Lower leg skin (tissue), 4 donors: Measurements from ENCODE around the gene REM2. TPM values are rescaled to one million over a fixed set of nuclear protein-coding genes. Genes with fewer than 3 reads are reported as not detected.

ENCODE experiments used
- DNase-seq, 2 donors: peaks; one replicate each; pipeline ENCODE4 v3.0.0-alpha.2; 2019; ENCODE audit warnings: low spot score in 2 of 2
- H3K4me3 ChIP-seq: fragments of 200-600 bp; sonication (generic); 2 replicates; pipeline ENCODE4 v1.5.1; 2017; ENCODE audit warnings: mild to moderate bottlenecking, low read depth; ENCODE audit not compliant: poor library complexity, severe bottlenecking
- POLR2A ChIP-seq, 2 donors: fragments of 450-650 bp; IDR thresholded peaks; one replicate each; pipeline ENCODE4 v1.6.1; 2016 to 2017; ENCODE audit warnings: antibody characterized with exemption in 2 of 2, mild to moderate bottlenecking in 1 of 2, moderate library complexity in 1 of 2
- WGBS, 2 donors: methylation state at CpG; one replicate each; pipeline ENCODE4 v1.1.5; 2018; 5-methylcytosine and 5-hydroxymethylcytosine counted together
- intact Hi-C: fragments of 100-400 bp; cut with DNase I; formaldehyde crosslinking; loops from one replicate; pipeline ENCODE4 v1.15.0; 2023; ENCODE audit warnings: low total_unique reads
- total RNA-seq, 4 donors: library from RNA; depleted of rRNA; stranded (reverse); fragments of >200 nt; gene quantifications; one replicate each; pipeline ENCODE4 v1.1.0, GENCODE V29; 2016
- TF ChIP-seq, protein P1 (sequence below), 3 donors: fragments of 450-650 bp; IDR thresholded peaks; one replicate each; pipeline ENCODE4 v1.5.1; 2016; ENCODE audit warnings: antibody characterized with exemption in 3 of 3, mild to moderate bottlenecking in 3 of 3, moderate library complexity in 2 of 3

The REM2 gene
- total RNA-seq, 4 donors from 2014 or later = 0.52 to 2.5 (median 1.5) TPM

DNA sequence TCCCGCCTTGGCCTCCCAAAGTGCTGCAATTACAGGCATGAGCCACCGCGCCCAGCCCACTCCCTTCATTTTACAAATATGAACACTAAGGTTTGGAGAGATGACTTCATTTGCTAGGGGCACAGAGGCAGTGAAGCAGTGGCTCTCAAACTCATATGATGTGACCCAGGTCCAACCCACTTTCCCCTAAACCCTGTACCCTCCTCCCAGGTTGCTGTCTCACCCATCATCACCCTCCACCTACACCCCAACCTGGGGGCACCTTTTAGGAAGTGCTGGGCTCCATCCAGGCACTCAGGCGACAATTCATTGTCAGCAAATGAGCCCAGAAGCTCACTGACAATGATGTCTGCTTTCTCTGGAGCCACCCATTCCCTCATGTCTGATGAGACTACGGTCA, 40.7 kb downstream of the REM2 start:
- 96 to 98% methylated on average over 5 of the region's 5 CpGs for WGBS, 2 donors
- TF ChIP-seq POLR2A (IDR thresholded peaks at IDR 0.05) = no peak
- TF ChIP-seq, protein P1, sequence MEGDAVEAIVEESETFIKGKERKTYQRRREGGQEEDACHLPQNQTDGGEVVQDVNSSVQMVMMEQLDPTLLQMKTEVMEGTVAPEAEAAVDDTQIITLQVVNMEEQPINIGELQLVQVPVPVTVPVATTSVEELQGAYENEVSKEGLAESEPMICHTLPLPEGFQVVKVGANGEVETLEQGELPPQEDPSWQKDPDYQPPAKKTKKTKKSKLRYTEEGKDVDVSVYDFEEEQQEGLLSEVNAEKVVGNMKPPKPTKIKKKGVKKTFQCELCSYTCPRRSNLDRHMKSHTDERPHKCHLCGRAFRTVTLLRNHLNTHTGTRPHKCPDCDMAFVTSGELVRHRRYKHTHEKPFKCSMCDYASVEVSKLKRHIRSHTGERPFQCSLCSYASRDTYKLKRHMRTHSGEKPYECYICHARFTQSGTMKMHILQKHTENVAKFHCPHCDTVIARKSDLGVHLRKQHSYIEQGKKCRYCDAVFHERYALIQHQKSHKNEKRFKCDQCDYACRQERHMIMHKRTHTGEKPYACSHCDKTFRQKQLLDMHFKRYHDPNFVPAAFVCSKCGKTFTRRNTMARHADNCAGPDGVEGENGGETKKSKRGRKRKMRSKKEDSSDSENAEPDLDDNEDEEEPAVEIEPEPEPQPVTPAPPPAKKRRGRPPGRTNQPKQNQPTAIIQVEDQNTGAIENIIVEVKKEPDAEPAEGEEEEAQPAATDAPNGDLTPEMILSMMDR (IDR thresholded peaks at IDR 0.05) = no peak
- intact Hi-C loops = no loop called here
- DNase-seq = no peak
- no peak overlapping the region for H3K4me3 ChIP-seq

DNA sequence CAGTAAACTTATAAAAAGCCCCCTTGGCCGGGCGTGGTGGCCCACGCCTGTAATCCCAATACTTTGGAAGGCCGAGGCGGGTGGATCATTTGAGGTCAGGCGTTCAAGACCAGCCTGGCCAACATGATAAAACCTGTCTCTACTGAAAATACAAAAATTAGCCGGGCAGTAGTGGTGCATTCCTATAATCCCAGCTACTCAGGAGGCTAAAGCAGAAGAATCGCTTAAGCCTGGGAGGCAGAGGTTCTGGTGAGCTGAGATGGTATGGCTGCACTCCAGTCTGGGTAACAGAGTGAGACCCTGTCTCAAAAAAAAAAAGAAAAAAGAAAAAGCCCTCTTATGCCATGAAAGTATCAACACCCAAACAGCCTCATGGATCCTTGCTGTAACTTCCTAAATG, 42.5 kb downstream of the REM2 start:
- no peak overlapping the region for H3K4me3 ChIP-seq
- intact Hi-C loops = no loop called here
- no peak for DNase-seq
- 96 to 97% methylated on average over 8 of the region's 8 CpGs for WGBS, 2 donors
- no peak for TF ChIP-seq POLR2A (IDR thresholded peaks at IDR 0.05)
- TF ChIP-seq, protein P1 (IDR thresholded peaks at IDR 0.05) = no peak

DNA sequence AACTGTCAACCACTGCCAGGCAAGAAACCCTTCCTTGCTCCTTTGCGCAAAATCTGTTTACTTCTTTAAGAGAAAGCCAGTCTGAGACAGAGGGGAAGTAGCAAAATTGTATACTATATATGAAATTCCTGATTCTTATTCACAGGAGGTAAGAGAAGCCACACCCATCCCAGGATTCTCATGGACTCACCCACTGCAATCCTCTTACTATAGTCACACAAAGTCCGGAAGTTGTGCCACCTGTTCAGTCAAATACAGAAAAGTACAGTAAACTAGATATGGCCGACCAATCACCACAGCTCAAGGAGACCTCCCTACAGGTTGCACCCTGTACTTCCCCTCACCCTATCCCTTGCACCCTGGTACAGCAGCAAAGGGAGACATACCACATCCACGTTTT, 43.3 kb downstream of the REM2 start:
- no peak overlapping the region for H3K4me3 ChIP-seq
- DNase-seq = no peak
- 77 to 84% methylated on average over 4 of the region's 4 CpGs for WGBS, 2 donors
- intact Hi-C loops = no loop called here
- TF ChIP-seq, protein P1 (IDR thresholded peaks at IDR 0.05) = no peak
- TF ChIP-seq POLR2A (IDR thresholded peaks at IDR 0.05) = no peak

DNA sequence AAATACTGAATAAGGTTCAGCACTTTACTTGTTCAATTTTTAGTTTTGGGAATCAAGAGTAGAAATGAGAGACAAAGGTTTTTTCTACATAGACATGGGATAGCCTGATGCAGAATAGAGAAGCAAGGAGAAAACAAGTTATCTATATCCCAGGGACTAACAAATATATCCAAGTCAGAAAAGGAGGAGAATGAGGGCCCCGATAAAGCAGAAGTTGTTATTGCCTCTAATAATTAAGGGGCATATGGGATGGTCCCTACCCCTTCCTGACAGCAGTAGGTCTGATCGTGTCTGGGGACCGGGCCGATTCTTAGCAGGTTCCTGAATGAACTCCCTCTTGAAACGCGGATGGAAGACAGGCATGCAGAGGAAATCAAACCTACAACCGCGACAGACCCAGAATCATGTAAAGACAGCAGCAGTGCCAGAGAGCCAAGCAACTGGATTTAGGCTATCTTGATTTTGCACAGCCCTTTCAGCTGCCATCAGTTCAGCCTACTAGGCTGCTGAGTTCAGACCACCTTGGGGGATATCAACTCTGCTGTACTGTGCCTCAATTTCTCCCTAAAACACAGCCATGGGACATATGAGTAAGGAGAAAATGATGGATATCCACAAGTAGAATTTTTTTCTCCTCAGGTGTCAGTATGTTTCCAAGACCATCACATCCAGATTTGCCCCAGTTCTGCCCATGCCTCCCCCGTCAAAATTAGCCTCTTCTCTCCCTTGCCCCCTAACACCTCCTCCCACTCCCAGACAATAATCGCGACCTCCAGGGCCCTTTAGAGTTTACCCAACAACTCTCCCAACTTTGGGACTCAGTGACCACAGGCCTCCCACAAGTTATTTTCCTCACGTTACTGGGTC, 45.4 kb downstream of the REM2 start:
- intact Hi-C loops = no loop called here
- no peak for DNase-seq
- H3K4me3 ChIP-seq = peak overlapping the region; percentile 94
- WGBS, 2 donors = 9% methylated on average over 12 of the region's 12 CpGs
- TF ChIP-seq, protein P1 (IDR thresholded peaks at IDR 0.05) = no peak
- TF ChIP-seq POLR2A (IDR thresholded peaks at IDR 0.05) = no peak

DNA sequence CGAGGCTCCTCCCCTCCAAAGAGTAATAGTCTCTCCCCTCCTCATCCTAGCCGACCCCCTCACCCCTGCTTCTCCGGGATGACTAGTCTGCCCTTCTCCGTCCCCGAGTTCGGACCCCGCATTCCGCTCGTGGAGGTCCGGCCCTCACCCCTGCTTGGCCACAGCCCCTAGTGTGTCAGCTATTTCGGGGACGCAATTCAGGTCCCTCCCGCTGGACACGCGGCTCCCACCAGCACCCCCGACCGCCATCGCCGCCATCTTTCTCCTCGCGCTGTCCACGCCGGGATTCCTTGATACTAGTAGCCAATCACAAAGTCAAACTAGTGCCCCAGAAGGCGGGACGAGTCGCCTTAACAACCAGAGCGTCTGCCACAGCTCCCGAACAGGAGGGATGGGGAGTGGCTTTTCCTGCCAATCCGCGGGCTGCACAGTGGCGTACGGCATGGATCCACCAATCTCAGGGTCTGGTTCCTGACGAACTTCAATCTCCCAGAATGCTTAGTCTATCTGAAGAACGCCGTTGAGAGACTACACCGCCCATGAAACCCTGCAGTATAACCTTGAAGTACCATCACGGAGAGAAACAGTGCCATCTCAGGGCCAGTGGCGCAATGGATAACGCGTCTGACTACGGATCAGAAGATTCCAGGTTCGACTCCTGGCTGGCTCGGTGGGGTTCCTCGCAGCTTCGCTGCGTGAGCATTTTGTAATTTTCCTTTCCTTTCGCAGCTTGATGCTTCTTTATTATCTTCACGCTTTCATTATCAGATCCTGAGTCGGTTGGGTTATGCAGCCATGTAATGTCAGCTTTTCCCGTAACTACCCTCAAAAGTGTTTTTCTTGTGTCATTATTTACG, 46.3 kb downstream of the REM2 start, which contains the start of gene PRMT5:
Gene PRMT5, minus strand, starts transcription at position 273 of the 857 bp plus-strand sequence. Its CDS starts 15 bp downstream, at position 258.
- H3K4me3 ChIP-seq = peak within 1 kb of the TSS; percentile 94
- peak; percentile 99 to 100 for DNase-seq
- intact Hi-C loops = no loop called here
- TF ChIP-seq, protein P1 (IDR thresholded peaks at IDR 0.05) = peak in 1 of 3 donors; percentile 62
- TF ChIP-seq POLR2A (IDR thresholded peaks at IDR 0.05) = no peak
- WGBS, 2 donors = 0 to 1% methylated on average over 51 of the region's 51 CpGs
